HepG2 (cell line): ENCODE measurements around the gene ERLIN1.

Experiments used
- FUBP1 ChIP-seq: sonication (generic); formaldehyde crosslinking; IDR thresholded peaks from 2 replicates; pipeline ENCODE4 v1.5.1; 2020; ENCODE audit warnings: missing genetic modification reagents, mild to moderate bottlenecking, borderline replicate concordance
- KDM1A ChIP-seq: IDR thresholded peaks from 2 replicates; pipeline ENCODE4 v1.6.1; 2016; ENCODE audit warnings: missing compliant biosample characterization
- NFATC3 ChIP-seq: sonication (generic); formaldehyde crosslinking; IDR thresholded peaks from 2 replicates; pipeline ENCODE4 v1.5.1; 2020; ENCODE audit warnings: mild to moderate bottlenecking, missing genetic modification reagents
- NONO ChIP-seq, 2 experiments: fragments of 450-650 bp in 1 of 2; sonication (generic) in 1 of 2; formaldehyde crosslinking in 1 of 2; IDR thresholded peaks in 1 of 2; conservative IDR thresholded peaks in 1 of 2; 2 replicates each; pipeline versions ENCODE4 v1.6.1 to v1.8.0; 2017 to 2022; ENCODE audit warnings: mild to moderate bottlenecking in 1 of 2, missing genetic modification reagents in 1 of 2, moderate library complexity in 1 of 2
- PHB2 ChIP-seq: fragments of 450-650 bp; IDR thresholded peaks from 2 replicates; pipeline ENCODE4 v1.6.1; 2018; ENCODE audit not compliant: partially characterized antibody
- RAD21 ChIP-seq: fragments of 450-650 bp; formaldehyde crosslinking; IDR thresholded peaks from 2 replicates; pipeline ENCODE4 v1.5.0; 2020; ENCODE audit warnings: mild to moderate bottlenecking
- SALL2 ChIP-seq: sonication (generic); formaldehyde crosslinking; IDR thresholded peaks from 2 replicates; pipeline ENCODE4 v1.8.1; 2023; ENCODE audit warnings: mild to moderate bottlenecking, missing genetic modification reagents, inconsistent platforms
- SMARCC2 ChIP-seq: fragments of 450-650 bp; IDR thresholded peaks from 2 replicates; pipeline ENCODE4 v1.6.1; 2017; ENCODE audit warnings: antibody characterized with exemption, mild to moderate bottlenecking
- TGIF2 ChIP-seq: IDR thresholded peaks from 2 replicates; pipeline ENCODE4 v1.6.1; 2016; ENCODE audit warnings: control low read depth, missing compliant biosample characterization
- TRAFD1 ChIP-seq: sonication (generic); formaldehyde crosslinking; IDR thresholded peaks from 2 replicates; pipeline ENCODE4 v1.5.1; 2020; ENCODE audit warnings: missing genetic modification reagents, mild to moderate bottlenecking, borderline replicate concordance
- ZNF274 ChIP-seq: sonication (generic); formaldehyde crosslinking; IDR thresholded peaks from 2 replicates; pipeline ENCODE4 v1.5.1; 2020; ENCODE audit warnings: mild to moderate bottlenecking, missing genetic modification reagents
- ZNF331 ChIP-seq: sonication (generic); formaldehyde crosslinking; IDR thresholded peaks from 2 replicates; pipeline ENCODE4 v1.4.0; 2020; ENCODE audit warnings: missing genetic modification reagents
- TF ChIP-seq, protein P1 (sequence below): sonication (generic); formaldehyde crosslinking; IDR thresholded peaks from 2 replicates; pipeline ENCODE4 v1.4.0; 2020; ENCODE audit warnings: missing genetic modification reagents
- TF ChIP-seq, protein P2 (sequence below): sonication (generic); formaldehyde crosslinking; IDR thresholded peaks from 2 replicates; pipeline ENCODE4 v1.5.0; 2020; ENCODE audit warnings: mild to moderate bottlenecking, missing genetic modification reagents, moderate library complexity

GRCh38 chr10:100222529-100222928 is 36.7 kb upstream of the ERLIN1 start:
- no peak for TF ChIP-seq TRAFD1 (CRISPR knock-in tag)
- no peak for TF ChIP-seq TGIF2 (CRISPR knock-in tag)
- no peak for TF ChIP-seq SALL2 (CRISPR knock-in tag)
- no peak for TF ChIP-seq ZNF274 (CRISPR knock-in tag)
- TF ChIP-seq, protein P1, sequence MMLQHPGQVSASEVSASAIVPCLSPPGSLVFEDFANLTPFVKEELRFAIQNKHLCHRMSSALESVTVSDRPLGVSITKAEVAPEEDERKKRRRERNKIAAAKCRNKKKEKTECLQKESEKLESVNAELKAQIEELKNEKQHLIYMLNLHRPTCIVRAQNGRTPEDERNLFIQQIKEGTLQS, result no peak
- TF ChIP-seq, protein P2, sequence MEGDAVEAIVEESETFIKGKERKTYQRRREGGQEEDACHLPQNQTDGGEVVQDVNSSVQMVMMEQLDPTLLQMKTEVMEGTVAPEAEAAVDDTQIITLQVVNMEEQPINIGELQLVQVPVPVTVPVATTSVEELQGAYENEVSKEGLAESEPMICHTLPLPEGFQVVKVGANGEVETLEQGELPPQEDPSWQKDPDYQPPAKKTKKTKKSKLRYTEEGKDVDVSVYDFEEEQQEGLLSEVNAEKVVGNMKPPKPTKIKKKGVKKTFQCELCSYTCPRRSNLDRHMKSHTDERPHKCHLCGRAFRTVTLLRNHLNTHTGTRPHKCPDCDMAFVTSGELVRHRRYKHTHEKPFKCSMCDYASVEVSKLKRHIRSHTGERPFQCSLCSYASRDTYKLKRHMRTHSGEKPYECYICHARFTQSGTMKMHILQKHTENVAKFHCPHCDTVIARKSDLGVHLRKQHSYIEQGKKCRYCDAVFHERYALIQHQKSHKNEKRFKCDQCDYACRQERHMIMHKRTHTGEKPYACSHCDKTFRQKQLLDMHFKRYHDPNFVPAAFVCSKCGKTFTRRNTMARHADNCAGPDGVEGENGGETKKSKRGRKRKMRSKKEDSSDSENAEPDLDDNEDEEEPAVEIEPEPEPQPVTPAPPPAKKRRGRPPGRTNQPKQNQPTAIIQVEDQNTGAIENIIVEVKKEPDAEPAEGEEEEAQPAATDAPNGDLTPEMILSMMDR (CRISPR knock-in tag), result no peak
- no peak for TF ChIP-seq RAD21 (CRISPR knock-in tag)
- TF ChIP-seq FUBP1 (CRISPR knock-in tag), result no peak
- TF ChIP-seq NONO (IDR thresholded peaks at IDR 0.05), result no peak
- no peak for TF ChIP-seq NONO (CRISPR knock-in tag; conservative IDR thresholded peaks at IDR 0.05)
- no peak for TF ChIP-seq PHB2
- TF ChIP-seq NFATC3 (CRISPR knock-in tag), result no peak
- no peak for TF ChIP-seq KDM1A (CRISPR knock-in tag)
- TF ChIP-seq ZNF331 (CRISPR knock-in tag), result no peak
- TF ChIP-seq SMARCC2, result no peak
